HepG2 (cell line): ENCODE measurements around the gene CNTRL. TPM values are rescaled to one million over a fixed set of nuclear protein-coding genes. Genes with fewer than 3 reads are reported as not detected.
A peak's percentile ranks its signal among the peaks of the same experiment; 100 is the strongest.

Source experiments
- ARID2 ChIP-seq: sonication (generic); formaldehyde crosslinking; IDR thresholded peaks from 2 replicates; pipeline ENCODE4 v1.8.1; 2022; ENCODE audit warnings: mild to moderate bottlenecking, missing genetic modification reagents, borderline replicate concordance
- ATF7 ChIP-seq, 2 experiments: fragments of 450-650 bp in 1 of 2; sonication (generic) in 1 of 2; formaldehyde crosslinking in 1 of 2; IDR thresholded peaks; 2 replicates each; pipeline versions ENCODE4 v1.4.0 to v1.6.1; 2016 to 2020; ENCODE audit warnings: antibody characterized with exemption in 1 of 2, mild to moderate bottlenecking in 1 of 2, missing genetic modification reagents in 1 of 2
- BRD4 ChIP-seq: sonication (generic); formaldehyde crosslinking; IDR thresholded peaks from 2 replicates; pipeline ENCODE4 v1.4.0; 2020; ENCODE audit warnings: missing genetic modification reagents
- MAFK ChIP-seq, 2 experiments: IDR thresholded peaks in 1 of 2; conservative IDR thresholded peaks in 1 of 2; 2 replicates each; pipeline ENCODE4 v1.6.1; 2011; ENCODE audit warnings: improper control_type of control experiment in 2 of 2, low read length in 2 of 2
- MXD4 ChIP-seq: IDR thresholded peaks from 2 replicates; pipeline ENCODE4 v1.6.1; 2016; ENCODE audit warnings: mild to moderate bottlenecking, missing biosample characterization, missing genetic modification reagents
- RBAK ChIP-seq: sonication (generic); formaldehyde crosslinking; IDR thresholded peaks from 2 replicates; pipeline ENCODE4 v1.5.1; 2020; ENCODE audit warnings: mild to moderate bottlenecking, missing genetic modification reagents
- SOX6 ChIP-seq, 2 experiments: fragments of 450-650 bp in 1 of 2; sonication (generic) in 1 of 2; formaldehyde crosslinking in 1 of 2; IDR thresholded peaks; 2 replicates each; pipeline versions ENCODE4 v1.4.0 to v1.6.1; 2017 to 2020; ENCODE audit warnings: antibody characterized with exemption in 1 of 2, mild to moderate bottlenecking in 1 of 2, missing genetic modification reagents in 1 of 2
- TBX3 ChIP-seq: fragments of 450-650 bp; IDR thresholded peaks from 2 replicates; pipeline ENCODE4 v1.6.1; 2017; ENCODE audit warnings: antibody characterized with exemption, mild to moderate bottlenecking, inconsistent platforms, borderline replicate concordance
- YEATS2 ChIP-seq: sonication (generic); formaldehyde crosslinking; IDR thresholded peaks from 2 replicates; pipeline ENCODE4 v1.4.0; 2020; ENCODE audit warnings: missing genetic modification reagents, borderline replicate concordance
- ZBTB49 ChIP-seq: sonication (generic); formaldehyde crosslinking; IDR thresholded peaks from 2 replicates; pipeline ENCODE4 v1.4.0; 2020; ENCODE audit warnings: missing genetic modification reagents, borderline replicate concordance
- ZFP37 ChIP-seq: sonication (generic); formaldehyde crosslinking; IDR thresholded peaks from 2 replicates; pipeline ENCODE4 v1.4.0; 2020; ENCODE audit warnings: missing genetic modification reagents, borderline replicate concordance
- ZNF253 ChIP-seq: sonication (generic); formaldehyde crosslinking; IDR thresholded peaks from 2 replicates; pipeline ENCODE4 v1.8.0; 2022; ENCODE audit warnings: mild to moderate bottlenecking, missing genetic modification reagents, borderline replicate concordance
- ZNF550 ChIP-seq: sonication (generic); formaldehyde crosslinking; IDR thresholded peaks from 2 replicates; pipeline ENCODE4 v1.4.0; 2020; ENCODE audit warnings: mild to moderate bottlenecking, missing genetic modification reagents, borderline replicate concordance
- polyA plus RNA-seq, 8 experiments: library from polyadenylated mRNA; depleted of rRNA in 3 of 8; stranded (reverse) in 7 of 8; unstranded in 1 of 8; fragments of >200 nt; fragmentation: Illumina TruSeq in 4 of 8; extraction: Trizol in 4 of 8; gene quantifications; 2 replicates each; pipeline versions ENCODE4 v1.2.1 to v1.2.3, GENCODE V29; 2011 to 2016; ENCODE audit warnings: low read depth in 4 of 8, missing spikeins in 1 of 8, mixed read lengths in 1 of 8; ENCODE audit not compliant: insufficient read depth in 1 of 8
- total RNA-seq, 5 experiments: library from RNA; depleted of rRNA; stranded (reverse); fragments of >200 nt; fragmentation: Illumina TruSeq; extraction: Trizol; gene quantifications; 2 replicates each; pipeline ENCODE4 v1.2.3, GENCODE V29; 2016; ENCODE audit warnings: low read depth in 1 of 5
- TF ChIP-seq, protein P1 (sequence below): sonication (generic); IDR thresholded peaks from 2 replicates; pipeline ENCODE4 v1.6.1; 2016; ENCODE audit warnings: low read depth, borderline replicate concordance
- TF ChIP-seq, protein P2 (sequence below): sonication (generic); formaldehyde crosslinking; IDR thresholded peaks from 2 replicates; pipeline ENCODE4 v1.4.0; 2020; ENCODE audit warnings: missing genetic modification reagents
- TF ChIP-seq, protein P3 (sequence below): sonication (generic); formaldehyde crosslinking; IDR thresholded peaks from 2 replicates; pipeline ENCODE4 v1.8.0; 2022; ENCODE audit warnings: low read depth, missing genetic modification reagents
- TF ChIP-seq, protein P4 (sequence below): sonication (generic); formaldehyde crosslinking; IDR thresholded peaks from 2 replicates; pipeline ENCODE4 v1.4.0; 2020; ENCODE audit warnings: mild to moderate bottlenecking, low read depth, missing genetic modification reagents

The CNTRL gene
- total and polyA plus RNA-seq, 2 of the 13 experiments (the other 11 are each of a cell fraction or from before 2014, with no cell fraction given), result 7.5 to 11.8 TPM

DNA sequence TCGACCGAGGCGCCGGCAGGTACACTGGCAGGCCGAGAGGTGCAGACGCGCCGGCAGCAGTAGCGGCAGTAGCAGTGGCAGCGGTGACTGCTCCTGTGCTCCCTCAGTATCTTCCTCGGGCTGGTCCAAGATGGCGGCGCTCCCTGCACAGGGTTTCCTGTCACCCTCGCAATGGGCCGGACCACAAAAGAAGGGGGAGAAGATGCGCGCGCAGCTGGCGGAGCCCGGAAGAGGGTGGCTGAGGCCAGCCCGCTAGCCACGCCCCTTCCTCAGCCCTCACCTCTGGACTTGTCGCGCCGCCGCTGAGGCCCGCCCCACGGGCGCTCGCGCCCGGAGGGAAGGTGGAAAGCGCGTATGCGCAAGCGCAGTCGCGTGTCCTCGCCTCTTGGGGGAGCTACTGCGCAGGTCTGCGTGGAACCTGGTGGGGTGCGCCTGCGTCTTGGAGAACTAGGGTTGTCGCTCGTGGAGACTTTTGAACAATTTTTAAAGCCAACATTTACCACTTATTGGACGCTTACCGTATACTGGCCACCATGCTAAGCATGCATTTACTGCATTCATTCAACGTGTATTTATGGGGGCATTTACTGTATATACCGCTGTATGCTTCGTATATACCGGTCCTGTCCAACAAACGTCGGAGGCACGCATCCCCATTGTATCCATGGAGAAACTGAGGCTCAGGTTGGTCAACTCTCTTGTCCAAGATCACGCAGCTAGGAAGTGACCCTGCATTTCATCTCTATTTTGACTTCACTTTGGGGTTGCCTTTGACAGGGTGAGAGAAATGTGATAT is 127.2 kb downstream of the CNTRL start, which contains the start of gene RAB14 (continued):
- TF ChIP-seq ZFP37, result no peak
- no peak for TF ChIP-seq ZBTB49 (CRISPR knock-in tag)
- no peak for TF ChIP-seq ZNF253 (CRISPR knock-in tag)
- TF ChIP-seq YEATS2 (CRISPR knock-in tag), result peak; percentile 66; the same call in 1 of the 2 replicates
- no peak for TF ChIP-seq RBAK
- TF ChIP-seq ARID2 (CRISPR knock-in tag), result no peak
- no peak; the same call in none of the 2 replicates for TF ChIP-seq BRD4 (CRISPR knock-in tag)
- TF ChIP-seq MAFK (conservative IDR thresholded peaks at IDR 0.05 in 1 of 2, IDR thresholded peaks at IDR 0.05 in 1 of 2; ENCODE audit: low read length in 2 of 2), result no peak
- TF ChIP-seq, protein P1, sequence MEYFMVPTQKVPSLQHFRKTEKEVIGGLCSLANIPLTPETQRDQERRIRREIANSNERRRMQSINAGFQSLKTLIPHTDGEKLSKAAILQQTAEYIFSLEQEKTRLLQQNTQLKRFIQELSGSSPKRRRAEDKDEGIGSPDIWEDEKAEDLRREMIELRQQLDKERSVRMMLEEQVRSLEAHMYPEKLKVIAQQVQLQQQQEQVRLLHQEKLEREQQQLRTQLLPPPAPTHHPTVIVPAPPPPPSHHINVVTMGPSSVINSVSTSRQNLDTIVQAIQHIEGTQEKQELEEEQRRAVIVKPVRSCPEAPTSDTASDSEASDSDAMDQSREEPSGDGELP, result peak; percentile 28; the same call in 1 of the 2 replicates
- no peak for TF ChIP-seq ATF7 (IDR thresholded peaks at IDR 0.05)
- TF ChIP-seq ATF7 (CRISPR knock-in tag; IDR thresholded peaks at IDR 0.05), result no peak
- TF ChIP-seq, protein P2, sequence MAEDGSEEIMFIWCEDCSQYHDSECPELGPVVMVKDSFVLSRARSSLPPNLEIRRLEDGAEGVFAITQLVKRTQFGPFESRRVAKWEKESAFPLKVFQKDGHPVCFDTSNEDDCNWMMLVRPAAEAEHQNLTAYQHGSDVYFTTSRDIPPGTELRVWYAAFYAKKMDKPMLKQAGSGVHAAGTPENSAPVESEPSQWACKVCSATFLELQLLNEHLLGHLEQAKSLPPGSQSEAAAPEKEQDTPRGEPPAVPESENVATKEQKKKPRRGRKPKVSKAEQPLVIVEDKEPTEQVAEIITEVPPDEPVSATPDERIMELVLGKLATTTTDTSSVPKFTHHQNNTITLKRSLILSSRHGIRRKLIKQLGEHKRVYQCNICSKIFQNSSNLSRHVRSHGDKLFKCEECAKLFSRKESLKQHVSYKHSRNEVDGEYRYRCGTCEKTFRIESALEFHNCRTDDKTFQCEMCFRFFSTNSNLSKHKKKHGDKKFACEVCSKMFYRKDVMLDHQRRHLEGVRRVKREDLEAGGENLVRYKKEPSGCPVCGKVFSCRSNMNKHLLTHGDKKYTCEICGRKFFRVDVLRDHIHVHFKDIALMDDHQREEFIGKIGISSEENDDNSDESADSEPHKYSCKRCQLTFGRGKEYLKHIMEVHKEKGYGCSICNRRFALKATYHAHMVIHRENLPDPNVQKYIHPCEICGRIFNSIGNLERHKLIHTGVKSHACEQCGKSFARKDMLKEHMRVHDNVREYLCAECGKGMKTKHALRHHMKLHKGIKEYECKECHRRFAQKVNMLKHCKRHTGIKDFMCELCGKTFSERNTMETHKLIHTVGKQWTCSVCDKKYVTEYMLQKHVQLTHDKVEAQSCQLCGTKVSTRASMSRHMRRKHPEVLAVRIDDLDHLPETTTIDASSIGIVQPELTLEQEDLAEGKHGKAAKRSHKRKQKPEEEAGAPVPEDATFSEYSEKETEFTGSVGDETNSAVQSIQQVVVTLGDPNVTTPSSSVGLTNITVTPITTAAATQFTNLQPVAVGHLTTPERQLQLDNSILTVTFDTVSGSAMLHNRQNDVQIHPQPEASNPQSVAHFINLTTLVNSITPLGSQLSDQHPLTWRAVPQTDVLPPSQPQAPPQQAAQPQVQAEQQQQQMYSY (CRISPR knock-in tag), result no peak
- TF ChIP-seq, protein P3, sequence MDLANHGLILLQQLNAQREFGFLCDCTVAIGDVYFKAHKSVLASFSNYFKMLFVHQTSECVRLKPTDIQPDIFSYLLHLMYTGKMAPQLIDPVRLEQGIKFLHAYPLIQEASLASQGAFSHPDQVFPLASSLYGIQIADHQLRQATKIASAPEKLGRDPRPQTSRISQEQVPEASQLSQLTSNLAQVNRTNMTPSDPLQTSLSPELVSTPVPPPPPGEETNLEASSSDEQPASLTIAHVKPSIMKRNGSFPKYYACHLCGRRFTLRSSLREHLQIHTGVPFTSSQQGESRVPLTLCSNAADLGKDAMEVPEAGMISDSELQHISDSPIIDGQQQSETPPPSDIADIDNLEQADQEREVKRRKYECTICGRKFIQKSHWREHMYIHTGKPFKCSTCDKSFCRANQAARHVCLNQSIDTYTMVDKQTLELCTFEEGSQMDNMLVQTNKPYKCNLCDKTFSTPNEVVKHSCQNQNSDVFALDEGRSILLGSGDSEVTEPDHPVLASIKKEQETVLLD (CRISPR knock-in tag), result no peak
- TF ChIP-seq SOX6 (IDR thresholded peaks at IDR 0.05), result no peak
- TF ChIP-seq SOX6 (CRISPR knock-in tag; IDR thresholded peaks at IDR 0.05), result peak; percentile 64
- no peak for TF ChIP-seq TBX3
- peak; percentile 22; the same call in 1 of the 2 replicates for TF ChIP-seq MXD4 (CRISPR knock-in tag)
- no peak for TF ChIP-seq ZNF550 (CRISPR knock-in tag)
- TF ChIP-seq, protein P4, sequence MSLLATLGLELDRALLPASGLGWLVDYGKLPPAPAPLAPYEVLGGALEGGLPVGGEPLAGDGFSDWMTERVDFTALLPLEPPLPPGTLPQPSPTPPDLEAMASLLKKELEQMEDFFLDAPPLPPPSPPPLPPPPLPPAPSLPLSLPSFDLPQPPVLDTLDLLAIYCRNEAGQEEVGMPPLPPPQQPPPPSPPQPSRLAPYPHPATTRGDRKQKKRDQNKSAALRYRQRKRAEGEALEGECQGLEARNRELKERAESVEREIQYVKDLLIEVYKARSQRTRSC (CRISPR knock-in tag), result no peak
